K562 (cell line): ENCODE measurements around the gene CEP76. TPM values are rescaled to one million over a fixed set of nuclear protein-coding genes. Genes with fewer than 3 reads are reported as not detected.

Experiments used
- ATAC-seq: fragments of 200-7000 bp; cut with Tn5 transposase; 3 replicates; pipeline ENCODE4 v1.9.1; 2020; ENCODE audit warnings: moderate library complexity
- BruUV-seq: library from RNA; stranded (reverse); fragments of 400-500 nt; replicated peaks from 2 replicates; lab custom pipeline; 2021; lab: Mats Ljungman, UMichigan
- CTCF ChIA-PET: fragments of 300-600 bp; formaldehyde crosslinking; extraction: SDS; loops from one replicate; lab custom pipeline; 2021; ENCODE audit warnings: low intra/inter-chr PET ratio; lab: Yijun Ruan, JAX
- POLR2A ChIA-PET: fragments of 300-600, 350-650 bp; sonication (Branson Sonifier 250); formaldehyde crosslinking; extraction: SDS; loops from one replicate; lab custom pipeline; 2021; ENCODE audit warnings: antibody characterized with exemption, inconsistent platforms; lab: Yijun Ruan, JAX
- DNase-seq, 4 experiments: peaks; one replicate each; pipeline versions ENCODE4 v3.0.0 to v3.0.0-alpha.2; 2011 to 2018; ENCODE audit warnings: low spot score in 3 of 4, mixed read lengths in 3 of 4; ENCODE audit errors: extremely low read depth in 1 of 4
- FAIRE-seq: peaks from 2 replicates; lab custom pipeline; 2011; peaks lifted over from hg19 to GRCh38; lab: Jason Lieb, UNC
- H2AFZ ChIP-seq: 2 replicates; pipeline ENCODE4 v1.6.0; 2011; ENCODE audit warnings: low read depth, low read length, control low read depth, inconsistent platforms
- H3K27ac ChIP-seq: fragments of 200-600 bp; 3 replicates; pipeline ENCODE4 v1.8.0; 2011; ENCODE audit warnings: low read depth, mild to moderate bottlenecking, control low read depth, inconsistent platforms, low read length, moderate library complexity, mixed read lengths; ENCODE audit errors: extremely low read depth
- H3K27me3 ChIP-seq, 2 experiments: fragments of 300-600 bp in 1 of 2; 2 replicates in 1 of 2; 3 replicates in 1 of 2; pipeline versions ENCODE4 v1.6.0 to v1.8.0; 2011; ENCODE audit warnings: inconsistent platforms in 2 of 2, low read length in 2 of 2, mild to moderate bottlenecking in 1 of 2, mixed read lengths in 1 of 2, moderate library complexity in 1 of 2; ENCODE audit not compliant: control insufficient read depth in 2 of 2, insufficient read depth in 2 of 2
- H3K36me3 ChIP-seq: fragments of 300-600 bp; 3 replicates; pipeline ENCODE4 v1.8.0; 2011; ENCODE audit warnings: mild to moderate bottlenecking, low read length, inconsistent platforms; ENCODE audit not compliant: control insufficient read depth, insufficient read depth
- H3K4me1 ChIP-seq, 2 experiments: fragments of 200-600 bp in 1 of 2; replicated peaks in 1 of 2; 2 replicates in 1 of 2; 3 replicates in 1 of 2; pipeline versions ENCODE4 v1.5.1 to v1.8.0; 2011; ENCODE audit warnings: inconsistent platforms in 2 of 2, low read length in 2 of 2, mild to moderate bottlenecking in 1 of 2, mixed read lengths in 1 of 2, moderate library complexity in 1 of 2; ENCODE audit not compliant: control insufficient read depth in 2 of 2, insufficient read depth in 2 of 2
- H3K4me2 ChIP-seq: 2 replicates; pipeline ENCODE4 v1.6.1; 2011; ENCODE audit warnings: low read length, control low read depth, inconsistent platforms, mixed read lengths; ENCODE audit not compliant: insufficient read depth
- H3K4me3 ChIP-seq: fragments of 200-600 bp; sonication (generic), shearing (Covaris generic); 2 replicates; pipeline ENCODE4 v1.5.1; 2016; ENCODE audit warnings: control low read depth, inconsistent platforms
- H3K79me2 ChIP-seq: fragments of 200-600 bp; 3 replicates; pipeline ENCODE4 v1.8.0; 2011; ENCODE audit warnings: low read length, inconsistent platforms; ENCODE audit not compliant: control insufficient read depth, insufficient read depth
- H3K9ac ChIP-seq, 2 experiments: 2 replicates each; pipeline versions ENCODE4 v1.6.0 to v1.6.1; 2011; ENCODE audit warnings: low read depth in 2 of 2, low read length in 2 of 2, control low read depth in 1 of 2, inconsistent platforms in 1 of 2, mild to moderate bottlenecking in 1 of 2, mixed read lengths in 1 of 2; ENCODE audit not compliant: insufficient read depth in 1 of 2
- H3K9me1 ChIP-seq: one replicate; pipeline ENCODE4 v1.6.0; 2011; ENCODE audit warnings: inconsistent platforms, mild to moderate bottlenecking, low read length, moderate library complexity; ENCODE audit not compliant: control insufficient read depth, insufficient read depth
- H3K9me3 ChIP-seq: replicated peaks from 2 replicates; pipeline ENCODE4 v1.5.1; 2011; ENCODE audit warnings: low read depth, low read length, inconsistent platforms; ENCODE audit not compliant: control insufficient read depth, insufficient read depth
- H4K20me1 ChIP-seq: replicated peaks from 2 replicates; pipeline ENCODE4 v1.6.1; 2011; ENCODE audit warnings: low read length, inconsistent platforms, mixed read lengths; ENCODE audit not compliant: control insufficient read depth, insufficient read depth
- ARHGAP35 ChIP-seq: fragments of 450-650 bp; IDR thresholded peaks from 2 replicates; pipeline ENCODE4 v1.6.1; 2018; ENCODE audit not compliant: partially characterized antibody
- ARID3A ChIP-seq: IDR thresholded peaks from 2 replicates; pipeline ENCODE4 v1.6.1; 2012; ENCODE audit warnings: low read depth, low read length, improper control_type of control experiment, borderline replicate concordance
- BRF2 ChIP-seq: IDR thresholded peaks from 3 replicates; pipeline ENCODE4 v1.6.1; 2011; ENCODE audit warnings: borderline replicate concordance, mild to moderate bottlenecking; ENCODE audit not compliant: insufficient read length, insufficient read depth
- CBX3 ChIP-seq, 2 experiments: IDR thresholded peaks; 1 replicate in 1 of 2; 2 replicates in 1 of 2; pipeline ENCODE4 v1.6.1; 2012; ENCODE audit warnings: inconsistent platforms in 2 of 2, low read length in 2 of 2, borderline replicate concordance in 1 of 2, control low read depth in 1 of 2
- GTF2A2 ChIP-seq: IDR thresholded peaks from 2 replicates; pipeline ENCODE4 v1.6.1; 2016; ENCODE audit warnings: mild to moderate bottlenecking, missing genetic modification characterization, missing compliant biosample characterization
- HDGF ChIP-seq: fragments of 450-650 bp; IDR thresholded peaks from 2 replicates; pipeline ENCODE4 v1.6.1; 2016
- MCM2 ChIP-seq: fragments of 450-650 bp; IDR thresholded peaks from 2 replicates; pipeline ENCODE4 v1.6.1; 2017; ENCODE audit warnings: low read depth, mild to moderate bottlenecking
- MCM5 ChIP-seq: fragments of 450-650 bp; IDR thresholded peaks from 2 replicates; pipeline ENCODE4 v1.6.1; 2016; ENCODE audit warnings: low read depth
- MYC ChIP-seq, 2 experiments: fragments of 250-450 bp in 1 of 2; sonication (Bioruptor Pico) in 1 of 2; IDR thresholded peaks; 2 replicates each; pipeline versions ENCODE4 v1.5.1 to v1.6.1; 2012 to 2021; ENCODE audit warnings: low read depth in 2 of 2, borderline replicate concordance in 1 of 2, improper control_type of control experiment in 1 of 2, low read length in 1 of 2, mild to moderate bottlenecking in 1 of 2, moderate library complexity in 1 of 2
- NCOA1 ChIP-seq: fragments of 450-650 bp; IDR thresholded peaks from 2 replicates; pipeline ENCODE4 v1.6.1; 2016; ENCODE audit warnings: low read depth
- POLR3G ChIP-seq: IDR thresholded peaks from 2 replicates; pipeline ENCODE4 v1.6.1; 2011; ENCODE audit not compliant: insufficient read length, insufficient replicate concordance; ENCODE audit errors: extremely low read depth
- PURB ChIP-seq: sonication (generic); formaldehyde crosslinking; IDR thresholded peaks from 2 replicates; pipeline ENCODE4 v1.9.0; 2021; ENCODE audit warnings: low read depth, mild to moderate bottlenecking, missing genetic modification reagents
- RFX5 ChIP-seq: IDR thresholded peaks from 2 replicates; pipeline ENCODE4 v1.6.1; 2011; ENCODE audit warnings: low read depth, mild to moderate bottlenecking, improper control_type of control experiment, low read length
- TAL1 ChIP-seq: fragments of 450-650 bp; IDR thresholded peaks from 2 replicates; pipeline ENCODE4 v1.6.1; 2016; ENCODE audit warnings: mild to moderate bottlenecking
- VEZF1 ChIP-seq: fragments of 200-800 bp; sonication (Bioruptor generic); IDR thresholded peaks from 2 replicates; pipeline ENCODE4 v1.6.1; 2017; ENCODE audit warnings: missing genetic modification characterization, missing compliant biosample characterization
- ZNF212 ChIP-seq: fragments of 450-650 bp; formaldehyde crosslinking; IDR thresholded peaks from 2 replicates; pipeline ENCODE4 v1.4.0; 2020; ENCODE audit warnings: mild to moderate bottlenecking
- ZNF224 ChIP-seq: sonication (generic); formaldehyde crosslinking; IDR thresholded peaks from 2 replicates; pipeline ENCODE4 v1.8.0; 2022; ENCODE audit warnings: mild to moderate bottlenecking, missing genetic modification reagents
- ZNF778 ChIP-seq: fragments of 450-650 bp; formaldehyde crosslinking; IDR thresholded peaks from 2 replicates; pipeline ENCODE4 v1.4.0; 2020; ENCODE audit warnings: mild to moderate bottlenecking, moderate library complexity
- ZNF780A ChIP-seq: fragments of 250-450 bp; sonication (Bioruptor Pico); IDR thresholded peaks from 2 replicates; pipeline ENCODE4 v1.5.0; 2021; ENCODE audit warnings: mild to moderate bottlenecking
- WGBS: fragments of 100-300 bp; shearing (Covaris generic); methylation state at CpG from one replicate; pipeline ENCODE4 v1.1.6; 2016; ENCODE audit warnings: low coverage, mixed read lengths; ENCODE audit not compliant: insufficient coverage; ENCODE audit errors: missing lambda C conversion rate; 5-methylcytosine and 5-hydroxymethylcytosine counted together
- in situ Hi-C: fragments of 300-500 bp; cut with MboI; formaldehyde crosslinking; loops from 4 replicates; pipeline ENCODE4 v1.15.0; 2018; ENCODE audit warnings: inconsistent platforms, mixed read lengths
- intact Hi-C: fragments of 100-400 bp; cut with micrococcal nuclease; formaldehyde crosslinking; loops from 2 replicates; pipeline ENCODE4 v1.14.2; 2022
- polyA plus RNA-seq, 8 experiments: library from polyadenylated mRNA; depleted of rRNA in 4 of 8; stranded (reverse) in 5 of 8; unstranded in 3 of 8; fragments of >200 nt; fragmentation: Nextera tagmentation in 2 of 8; fragmentation: Illumina TruSeq in 1 of 8; extraction: Ambion mirVana in 2 of 8; extraction: Trizol in 1 of 8; gene quantifications; 2 replicates each; pipeline versions ENCODE4 v1.2.1 to v1.2.3, GENCODE V29; 2011 to 2014; ENCODE audit warnings: inconsistent platforms in 1 of 8, missing spikeins in 1 of 8
- total RNA-seq, 7 experiments: library from RNA; depleted of rRNA in 6 of 7; stranded (reverse); fragments of >200 nt in 6 of 7; fragmentation: Illumina TruSeq in 2 of 7; extraction: Trizol in 2 of 7; gene quantifications; 2 replicates each; pipeline versions ENCODE4 v1.2.1 to v1.2.3, GENCODE V29; 2011 to 2021; ENCODE audit warnings: low replicate concordance in 1 of 7

CEP76 gene
- total and polyA plus RNA-seq, 9 of the 15 experiments (the other 6 are each of a cell fraction or from before 2014, with no cell fraction given), result 5.3 to 27.3 (median 19.3) TPM

- TF ChIP-seq ARID3A, result no peak
- TF ChIP-seq ZNF224 (CRISPR knock-in tag), result no peak
- no peak for TF ChIP-seq TAL1
- no peak for TF ChIP-seq POLR3G
- TF ChIP-seq BRF2, result no peak
- TF ChIP-seq NCOA1, result no peak
- TF ChIP-seq MCM5, result no peak
- no peak for TF ChIP-seq HDGF
Observed at GRCh38 chr18:12694032-12694431, 8.5 kb downstream of the CEP76 start (continued).

- H3K4me1 ChIP-seq, result no peaks in the 10 kb centered on the region
- ChIA-PET POLR2A (interaction anchor here (0.7 to 4.3 kb wide), 2 partner anchors 9 to 75 kb away, joined by 3 to 29 read pairs; partner anchors contain the start of genes CEP76 and PSMG2), CTCF (no interaction called here)
- H4K20me1 ChIP-seq, result 0 out of 2 replicates have a peak, but pooled peaks cover 3% of the 10 kb centered on the region
- WGBS, result 90% methylated on average over 9 of the region's 9 CpGs
- no peak overlapping the region for H3K27ac ChIP-seq
- no peak overlapping the region for H3K9ac ChIP-seq
- peaks cover 31% of the 10 kb centered on the region for H3K36me3 ChIP-seq
- no peaks in the 10 kb centered on the region for H3K9me3 ChIP-seq
- no peak for FAIRE-seq
- no peaks in the 10 kb centered on the region for H3K9me1 ChIP-seq
- H2AFZ ChIP-seq, result no peak overlapping the region
- no peak for DNase-seq
- intact Hi-C loops, result no loop called here
- no peaks in the 10 kb centered on the region for H3K27me3 ChIP-seq
- no peak for ATAC-seq
- TF ChIP-seq ARHGAP35, result no peak
- no peak for TF ChIP-seq MCM2
- no peak for TF ChIP-seq ZNF778 (CRISPR knock-in tag)
- no peak for TF ChIP-seq PURB
- no peak for TF ChIP-seq VEZF1 (CRISPR knock-in tag)
- no peak for TF ChIP-seq MYC (IDR thresholded peaks at IDR 0.05; ENCODE audit: low read depth, low read length)
- no peak for TF ChIP-seq MYC (CRISPR knock-in tag; IDR thresholded peaks at IDR 0.05; ENCODE audit: borderline replicate concordance, low read depth)
- no peak for TF ChIP-seq CBX3 (IDR thresholded peaks at IDR 0.05; ENCODE audit: borderline replicate concordance in 1 of 2, low read length in 2 of 2)
- TF ChIP-seq RFX5, result no peak
- TF ChIP-seq GTF2A2 (tag), result no peak
- TF ChIP-seq ZNF780A (CRISPR knock-in tag), result no peak
- no peak for TF ChIP-seq ZNF212 (CRISPR knock-in tag)
- in situ Hi-C loops, result no loop called here
- BruUV-seq, result no TSS peak
- no peaks in the 10 kb centered on the region for H3K79me2 ChIP-seq
- no peak overlapping the region for H3K4me2 ChIP-seq
- no peak overlapping the region for H3K4me3 ChIP-seq
Observed at GRCh38 chr18:12692206-12692605, 10.3 kb downstream of the CEP76 start.
